IPS-18c (cell line): ENCODE results near the gene TMEM270.

Experiments used
- H3K4me3 ChIP-seq: 2 replicates; pipeline ENCODE4 v1.7.0; 2013; ENCODE audit warnings: low read depth, mild to moderate bottlenecking, low read length, moderate library complexity; ENCODE audit not compliant: insufficient read depth
- H3K9me3 ChIP-seq: one replicate; pipeline ENCODE4 v1.6.1; 2013; ENCODE audit warnings: mild to moderate bottlenecking, low read length, moderate library complexity; ENCODE audit not compliant: control insufficient read depth, insufficient read depth

The TMEM270 gene

GRCh38 chr7:73907554-73908122, 46.7 kb downstream of the TMEM270 start:
- H3K9me3 ChIP-seq, result no peaks in the 10 kb centered on the region
- H3K4me3 ChIP-seq, result no peak overlapping the region

- no peak overlapping the region for H3K4me3 ChIP-seq
- H3K9me3 ChIP-seq, result no peaks in the 10 kb centered on the region
These were observed 47.2 kb downstream of the TMEM270 start for GRCh38 chr7:73908123-73908611.

- Histone ChIP-seq H3K4me3 (no peak overlapping the region), H3K9me3 (peaks cover 2% of the 10 kb centered on the region)
These were observed 48.3 kb downstream of the TMEM270 start for GRCh38 chr7:73909051-73909941.

GRCh38 chr7:73909996-73910395, 49.0 kb downstream of the TMEM270 start:
- H3K9me3 ChIP-seq, result peaks cover 2% of the 10 kb centered on the region
- no peak overlapping the region for H3K4me3 ChIP-seq

GRCh38 chr7:73912223-73912622, 51.3 kb downstream of the TMEM270 start:
- H3K9me3 ChIP-seq, result peaks cover 2% of the 10 kb centered on the region
- no peak overlapping the region for H3K4me3 ChIP-seq
